ENCODE measurements around the gene OLFM1.

GRCh38 chr9:135056541-135056940, 30.9 kb upstream of the OLFM1 start:
- TF ChIP-seq CTCF (optimal IDR thresholded peaks at IDR 0.05 in 1 of 3, IDR thresholded peaks at IDR 0.05 in 1 of 3, conservative IDR thresholded peaks at IDR 0.05 in 1 of 3; ENCODE audit: extremely low read depth in 1 of 3, insufficient read depth in 2 of 3, low read length in 3 of 3) (no peak), EZH2 (IDR thresholded peaks at IDR 0.05; ENCODE audit: low read length) (no peak)

All from keratinocyte (primary cell).